ENCODE results near the gene HDAC11. TPM values are rescaled to one million over a fixed set of nuclear protein-coding genes. Genes with fewer than 3 reads are reported as not detected.
"Not testable (repeated sequence)": the region's sequence is repeated elsewhere in the genome, so short reads cannot be mapped to it uniquely, and the experiment has no call there.

HDAC11 gene
- polyA plus RNA-seq (ENCODE audit: insufficient read length in 4 of 4): 10 to 100 TPM; 18.0 to 23.2 (median 20.2) TPM

- DNase-seq (ENCODE audit: low read depth in 4 of 4, low spot score in 3 of 4): peak; percentile 92 to 95 (median 94)
Observed at GRCh38 chr3:13479582-13480339, at the start of gene HDAC11. TSS of gene HDAC11 (plus strand) at chr3:13480306. CDS start at chr3:13480348, 42 bp downstream.

GRCh38 chr3:13430411-13430875, 49.7 kb upstream of the HDAC11 start:
- not testable (repeated sequence) for DNase-seq (ENCODE audit: low read depth in 4 of 4, low spot score in 3 of 4)

GRCh38 chr3:13432093-13432492, 48.0 kb upstream of the HDAC11 start:
- DNase-seq (ENCODE audit: low read depth in 4 of 4, low spot score in 3 of 4): no peak

GRCh38 chr3:13433912-13434311, 46.2 kb upstream of the HDAC11 start:
- DNase-seq (ENCODE audit: low read depth in 4 of 4, low spot score in 3 of 4): no peak

GRCh38 chr3:13436213-13436612, 43.9 kb upstream of the HDAC11 start:
- not testable (repeated sequence) for DNase-seq (ENCODE audit: low read depth in 4 of 4, low spot score in 3 of 4)

- no peak for DNase-seq (ENCODE audit: low read depth in 4 of 4, low spot score in 3 of 4)
Observed at GRCh38 chr3:13440204-13440817, 39.8 kb upstream of the HDAC11 start.

GRCh38 chr3:13442882-13443281, 37.2 kb upstream of the HDAC11 start:
- DNase-seq (ENCODE audit: low read depth in 4 of 4, low spot score in 3 of 4): not testable (repeated sequence)

GRCh38 chr3:13451301-13451673, 28.8 kb upstream of the HDAC11 start:
- DNase-seq (ENCODE audit: low read depth in 4 of 4, low spot score in 3 of 4): peak in 1 of 4 donors; percentile 34

- peak in 3 of 4 donors; percentile 35 to 48 (median 46) for DNase-seq (ENCODE audit: low read depth in 4 of 4, low spot score in 3 of 4)
Observed at GRCh38 chr3:13452490-13453335, 27.4 kb upstream of the HDAC11 start.

GRCh38 chr3:13455644-13456043, 24.5 kb upstream of the HDAC11 start:
- DNase-seq (ENCODE audit: low read depth in 4 of 4, low spot score in 3 of 4): no peak

GRCh38 chr3:13457593-13457992, 22.5 kb upstream of the HDAC11 start:
- no peak for DNase-seq (ENCODE audit: low read depth in 4 of 4, low spot score in 3 of 4)

GRCh38 chr3:13459605-13460340, 20.3 kb upstream of the HDAC11 start:
- no peak for DNase-seq (ENCODE audit: low read depth in 4 of 4, low spot score in 3 of 4)

- no peak for DNase-seq (ENCODE audit: low read depth in 4 of 4, low spot score in 3 of 4)
Observed at GRCh38 chr3:13460341-13460736, 19.8 kb upstream of the HDAC11 start.

GRCh38 chr3:13461169-13462124, 18.7 kb upstream of the HDAC11 start:
- DNase-seq (ENCODE audit: low read depth in 4 of 4, low spot score in 3 of 4): no peak

GRCh38 chr3:13462125-13462629, 17.9 kb upstream of the HDAC11 start:
- no peak for DNase-seq (ENCODE audit: low read depth in 4 of 4, low spot score in 3 of 4)

GRCh38 chr3:13462822-13463221, 17.3 kb upstream of the HDAC11 start:
- DNase-seq (ENCODE audit: low read depth in 4 of 4, low spot score in 3 of 4): no peak

- no peak for DNase-seq (ENCODE audit: low read depth in 4 of 4, low spot score in 3 of 4)
Observed at GRCh38 chr3:13463618-13464400, 16.3 kb upstream of the HDAC11 start.

- no peak for DNase-seq (ENCODE audit: low read depth in 4 of 4, low spot score in 3 of 4)
Observed at GRCh38 chr3:13465236-13465873, 14.8 kb upstream of the HDAC11 start.
